ENCODE data around the gene NPY4R.
"Not testable (repeated sequence)": the region's sequence is repeated elsewhere in the genome, so short reads cannot be mapped to it uniquely, and the experiment has no call there.

Gene NPY4R

GRCh38 chr10:46455992-46456391 lies 9.8 kb downstream of the NPY4R start:
- DNase-seq (ENCODE audit: low read depth in 3 of 3), result not testable (repeated sequence)

GRCh38 chr10:46451365-46451764 lies 14.4 kb downstream of the NPY4R start:
- not testable (repeated sequence) for DNase-seq (ENCODE audit: low read depth in 3 of 3)

GRCh38 chr10:46450829-46451228 lies 14.9 kb downstream of the NPY4R start:
- DNase-seq (ENCODE audit: low read depth in 3 of 3), result not testable (repeated sequence)

- DNase-seq (ENCODE audit: low read depth in 3 of 3), result not testable (repeated sequence)
Observed at GRCh38 chr10:46447439-46447838, 18.3 kb downstream of the NPY4R start.

GRCh38 chr10:46445389-46446122 lies 20.2 kb downstream of the NPY4R start:
- not testable (repeated sequence) for DNase-seq (ENCODE audit: low read depth in 3 of 3)

- DNase-seq (ENCODE audit: low read depth in 3 of 3), result not testable (repeated sequence)
Observed at GRCh38 chr10:46443422-46443821, 22.3 kb downstream of the NPY4R start.

GRCh38 chr10:46442706-46443275 lies 23.0 kb downstream of the NPY4R start:
- DNase-seq (ENCODE audit: low read depth in 3 of 3), result not testable (repeated sequence)

- not testable (repeated sequence) for DNase-seq (ENCODE audit: low read depth in 3 of 3)
Observed at GRCh38 chr10:46441837-46442278, 23.9 kb downstream of the NPY4R start.

- DNase-seq (ENCODE audit: low read depth in 3 of 3), result not testable (repeated sequence)
Observed at GRCh38 chr10:46440942-46441341, 24.8 kb downstream of the NPY4R start.

GRCh38 chr10:46423550-46423949 lies 42.2 kb downstream of the NPY4R start:
- DNase-seq (ENCODE audit: low read depth in 3 of 3), result not testable (repeated sequence)

- not testable (repeated sequence) for DNase-seq (ENCODE audit: low read depth in 3 of 3)
Observed at GRCh38 chr10:46419570-46420379, 46.0 kb downstream of the NPY4R start.

GRCh38 chr10:46418283-46418682 lies 47.5 kb downstream of the NPY4R start:
- DNase-seq (ENCODE audit: low read depth in 3 of 3), result not testable (repeated sequence)

GRCh38 chr10:46415291-46415690 lies 50.5 kb downstream of the NPY4R start:
- DNase-seq (ENCODE audit: low read depth in 3 of 3), result not testable (repeated sequence)

GRCh38 chr10:46412665-46413064 lies 53.1 kb downstream of the NPY4R start:
- DNase-seq (ENCODE audit: low read depth in 3 of 3), result not testable (repeated sequence)

- not testable (repeated sequence) for DNase-seq (ENCODE audit: low read depth in 3 of 3)
Observed at GRCh38 chr10:46411123-46411522, 54.6 kb downstream of the NPY4R start.

Data from stimulated activated CD4-positive, alpha-beta T cell treated with anti-CD3 and anti-CD28 coated beads, TNF-alpha, amount 100 ng/mL, for 48 hours (primary cell).